ENCODE measurements around the gene BRD1. TPM values are rescaled to one million over a fixed set of nuclear protein-coding genes. Genes with fewer than 3 reads are reported as not detected.

Gene BRD1
- total RNA-seq, 2 experiments from 2014 or later, result 56.7 to 56.9 TPM

DNA sequence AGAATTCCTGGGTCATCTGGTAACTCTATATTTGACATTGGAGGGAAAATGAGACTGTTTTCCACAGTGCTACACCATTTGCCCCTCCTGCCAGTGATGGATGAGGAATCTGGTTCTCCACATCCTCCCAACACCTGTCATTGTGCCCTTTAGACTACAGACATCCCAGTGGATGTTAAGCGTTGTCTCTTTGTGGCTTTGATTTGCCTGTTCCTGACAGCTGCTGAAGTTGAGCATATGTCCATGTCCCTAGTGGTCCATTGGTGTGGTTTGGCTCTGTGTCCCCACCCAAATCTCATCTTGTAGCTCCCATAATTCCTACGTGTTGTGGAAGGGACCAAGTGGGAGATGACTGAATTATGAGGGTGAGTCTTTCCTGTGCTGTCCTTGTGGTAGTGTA, 88.5 kb downstream of the BRD1 start:
- Mint-ChIP-seq H3K4me1 (no peaks in the 10 kb centered on the region), H3K27me3 (peaks cover 30% of the 10 kb centered on the region), H3K9me3 (peaks cover 12% of the 10 kb centered on the region), H3K36me3 (peaks cover 2% of the 10 kb centered on the region), H3K27ac (no peak overlapping the region), H3K4me3 (no peak overlapping the region)
- POLR2A ChIA-PET, result no interaction called here
- DNase-seq, result no peak
- no peak for ATAC-seq (ENCODE audit: low read depth)

DNA sequence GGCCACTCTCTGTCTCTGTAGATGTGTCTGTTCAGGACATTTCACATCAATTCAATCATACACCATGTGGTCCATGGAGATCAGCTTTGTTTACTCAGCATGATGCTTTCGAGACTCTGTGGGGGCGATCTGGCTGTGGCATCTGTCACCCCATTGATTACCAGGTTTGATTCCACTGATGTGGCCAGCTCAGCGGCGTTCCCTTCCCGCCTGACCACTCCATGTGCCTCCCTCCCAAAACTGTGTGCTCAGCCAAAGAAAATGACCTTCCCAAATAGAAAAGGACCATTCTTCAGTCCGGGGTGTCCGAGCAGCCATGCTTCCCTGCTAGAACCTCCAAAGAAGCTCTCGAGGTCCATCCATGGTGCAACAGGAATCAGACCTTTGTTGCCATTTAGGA, 89.1 kb downstream of the BRD1 start:
- ATAC-seq (ENCODE audit: low read depth), result no peak
- peaks cover 2% of the 10 kb centered on the region for H3K36me3 Mint-ChIP-seq
- H3K4me1 Mint-ChIP-seq, result peaks cover 1% of the 10 kb centered on the region
- no peak for DNase-seq
- H3K9me3 Mint-ChIP-seq, result peaks cover 11% of the 10 kb centered on the region
- H3K4me3 Mint-ChIP-seq, result no peak overlapping the region
- POLR2A ChIA-PET, result no interaction called here
- no peak overlapping the region for H3K27ac Mint-ChIP-seq
- peaks cover 31% of the 10 kb centered on the region for H3K27me3 Mint-ChIP-seq

DNA sequence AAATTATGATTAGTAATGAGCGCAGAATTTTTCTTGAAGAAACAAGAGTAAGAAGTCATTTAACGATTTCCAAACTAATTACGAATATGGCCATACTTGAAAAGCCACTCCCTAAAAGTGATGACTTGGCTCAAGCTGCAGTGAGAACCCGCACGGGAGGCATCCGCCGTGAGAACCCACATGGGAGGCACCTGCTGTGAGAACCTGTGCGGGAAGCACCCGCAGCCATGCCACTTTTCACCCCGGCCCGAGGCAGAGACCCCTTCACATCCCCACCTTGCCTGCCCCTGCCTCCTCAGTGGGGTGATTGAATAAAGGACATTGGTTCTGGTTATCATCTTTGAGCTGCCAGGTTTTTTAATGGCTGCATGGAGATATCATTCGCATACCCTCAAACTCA, 89.7 kb downstream of the BRD1 start:
- Mint-ChIP-seq H3K36me3 (peaks cover 2% of the 10 kb centered on the region), H3K4me1 (peaks cover 2% of the 10 kb centered on the region), H3K9me3 (peaks cover 11% of the 10 kb centered on the region), H3K27ac (no peak overlapping the region), H3K27me3 (peaks cover 30% of the 10 kb centered on the region), H3K4me3 (no peak overlapping the region)
- DNase-seq, result no peak
- POLR2A ChIA-PET, result no interaction called here
- no peak for ATAC-seq (ENCODE audit: low read depth)

DNA sequence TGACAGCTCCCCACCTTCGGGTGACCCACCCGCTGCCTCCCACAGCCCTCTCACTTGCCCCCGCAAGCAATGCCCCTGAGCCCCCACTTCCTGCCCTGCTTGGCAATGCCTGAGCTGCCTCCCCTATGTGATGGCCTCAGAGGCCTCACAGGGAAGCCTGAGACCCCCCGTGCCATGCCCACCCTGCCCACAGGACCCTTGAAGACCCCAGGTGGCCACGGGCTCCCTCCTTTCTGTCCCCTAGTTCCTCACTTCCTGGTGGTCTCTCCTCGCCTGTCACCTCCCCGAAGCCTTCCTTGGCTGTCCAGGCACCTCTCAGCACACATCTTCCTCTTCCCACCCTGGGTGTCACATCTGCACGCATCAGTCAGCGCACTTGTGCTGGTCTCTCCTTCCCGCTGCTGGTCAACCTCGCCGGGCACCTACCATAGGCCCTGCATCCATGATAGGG, 90.5 kb downstream of the BRD1 start:
- no peak for ATAC-seq (ENCODE audit: low read depth)
- Mint-ChIP-seq H3K36me3 (peaks cover 2% of the 10 kb centered on the region), H3K9me3 (peaks cover 10% of the 10 kb centered on the region), H3K27ac (no peak overlapping the region), H3K4me1 (peaks cover 2% of the 10 kb centered on the region), H3K27me3 (peaks cover 29% of the 10 kb centered on the region), H3K4me3 (no peak overlapping the region)
- DNase-seq, result no peak
- POLR2A ChIA-PET, result no interaction called here

DNA sequence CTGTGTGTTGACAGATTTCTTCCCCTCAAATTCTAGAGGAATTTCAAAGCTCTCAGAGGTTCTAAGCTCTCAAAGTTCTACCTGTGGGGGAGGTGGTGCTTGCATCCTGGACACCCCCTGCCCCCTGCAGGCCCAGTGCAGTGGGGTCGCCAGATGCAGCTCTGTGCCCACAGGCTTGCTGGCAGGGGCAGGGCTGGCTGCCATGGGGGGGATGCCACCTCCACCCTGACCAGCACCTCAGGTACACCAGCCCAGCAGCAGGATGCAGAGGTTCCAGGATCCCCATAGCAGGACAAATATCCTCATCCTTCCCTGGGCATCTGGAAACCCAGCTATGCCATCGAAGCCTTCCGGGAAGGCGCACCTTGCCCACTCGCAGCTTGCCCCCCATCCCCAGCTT, 91.1 kb downstream of the BRD1 start:
- Mint-ChIP-seq H3K27me3 (peaks cover 29% of the 10 kb centered on the region), H3K9me3 (peaks cover 10% of the 10 kb centered on the region), H3K36me3 (peaks cover 2% of the 10 kb centered on the region), H3K4me1 (peaks cover 2% of the 10 kb centered on the region), H3K27ac (no peak overlapping the region), H3K4me3 (no peak overlapping the region)
- ATAC-seq (ENCODE audit: low read depth), result no peak
- POLR2A ChIA-PET, result no interaction called here
- DNase-seq, result no peak

DNA sequence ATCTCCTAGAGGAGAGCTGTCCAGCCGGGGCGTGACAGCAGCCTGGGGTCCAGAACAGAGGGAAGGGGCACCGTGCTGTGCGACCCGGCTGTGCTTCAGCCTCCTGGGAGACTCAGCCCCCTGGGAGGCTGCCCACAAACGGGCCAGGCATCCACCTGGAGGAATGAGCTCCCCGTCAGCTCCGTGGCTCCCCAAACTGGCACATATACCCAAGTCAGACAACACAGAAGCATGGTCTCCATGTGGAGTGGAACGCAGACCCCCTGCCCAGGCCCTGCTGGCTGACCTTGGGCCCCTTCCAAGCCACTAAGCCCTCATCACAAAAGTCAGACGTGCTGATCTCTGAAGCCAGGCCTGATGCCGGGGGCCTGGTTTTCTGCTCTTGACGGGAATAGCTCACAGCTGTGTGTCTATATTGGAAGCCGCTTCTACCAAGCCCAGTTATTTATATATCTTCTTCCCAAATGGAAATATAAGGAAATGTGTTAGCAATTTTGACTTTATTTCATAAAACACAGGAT, 91.7 kb downstream of the BRD1 start:
- ATAC-seq (ENCODE audit: low read depth) (no peak), DNase-seq (no peak)
- Mint-ChIP-seq H3K36me3 (peaks cover 2% of the 10 kb centered on the region), H3K27ac (no peak overlapping the region), H3K4me1 (peaks cover 2% of the 10 kb centered on the region), H3K9me3 (peaks cover 10% of the 10 kb centered on the region), H3K4me3 (no peak overlapping the region), H3K27me3 (peaks cover 23% of the 10 kb centered on the region)
- POLR2A ChIA-PET, result no interaction called here

DNA sequence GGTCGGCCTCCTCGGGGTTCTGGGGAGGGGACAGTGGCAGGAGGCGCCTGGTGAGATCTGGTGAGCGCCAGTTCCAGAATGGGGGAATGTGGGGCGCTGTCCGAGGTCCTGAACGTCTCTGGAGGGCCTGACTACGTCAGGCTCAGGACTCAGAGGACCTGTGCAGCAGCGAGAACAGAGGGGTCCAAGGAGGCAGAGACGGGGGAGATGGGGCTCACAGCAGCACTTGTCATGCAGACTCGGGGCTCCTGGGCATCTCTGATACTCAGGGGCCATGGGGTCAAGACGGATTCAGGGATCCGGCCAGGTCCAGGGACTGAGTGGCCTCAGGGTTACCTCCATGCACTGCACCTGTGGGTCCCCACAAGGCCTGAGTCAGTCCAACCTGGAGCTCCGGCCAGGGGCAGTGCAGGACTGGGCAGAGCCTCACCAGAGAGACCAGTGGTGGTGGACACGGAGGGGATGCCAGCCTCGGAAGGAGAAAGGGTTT, 92.2 kb downstream of the BRD1 start:
- Mint-ChIP-seq H3K27ac (no peak overlapping the region), H3K9me3 (peaks cover 10% of the 10 kb centered on the region), H3K36me3 (peaks cover 2% of the 10 kb centered on the region), H3K4me1 (peaks cover 2% of the 10 kb centered on the region), H3K4me3 (no peak overlapping the region), H3K27me3 (peaks cover 21% of the 10 kb centered on the region)
- DNase-seq (no peak), ATAC-seq (ENCODE audit: low read depth) (no peak)
- POLR2A ChIA-PET, result no interaction called here

DNA sequence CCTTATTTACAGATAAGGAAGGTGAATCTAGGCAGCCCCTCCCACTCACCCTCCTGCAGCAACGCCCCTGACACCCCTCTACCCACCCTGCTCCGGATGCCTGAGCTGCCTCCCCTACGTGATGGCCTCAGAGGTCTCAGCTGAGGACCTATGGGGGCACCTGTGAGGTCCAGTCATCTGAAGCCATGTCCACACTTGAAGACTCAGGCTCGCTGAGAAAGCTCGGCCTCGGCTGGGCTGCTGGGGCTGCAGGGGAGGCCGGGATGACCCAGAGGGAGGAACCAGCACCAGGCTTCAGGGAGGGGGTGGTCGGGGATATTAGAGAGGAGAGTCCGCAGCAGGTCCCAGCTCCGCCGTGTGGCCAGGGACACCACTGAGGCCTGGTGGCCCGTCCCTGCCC, 92.8 kb downstream of the BRD1 start:
- ATAC-seq (ENCODE audit: low read depth) (no peak), DNase-seq (no peak)
- H3K36me3 Mint-ChIP-seq, result peaks cover 2% of the 10 kb centered on the region
- peaks cover 8% of the 10 kb centered on the region for H3K9me3 Mint-ChIP-seq
- no peak overlapping the region for H3K4me3 Mint-ChIP-seq
- H3K27ac Mint-ChIP-seq, result no peak overlapping the region
- peaks cover 23% of the 10 kb centered on the region for H3K27me3 Mint-ChIP-seq
- peaks cover 2% of the 10 kb centered on the region for H3K4me1 Mint-ChIP-seq
- POLR2A ChIA-PET, result no interaction called here

DNA sequence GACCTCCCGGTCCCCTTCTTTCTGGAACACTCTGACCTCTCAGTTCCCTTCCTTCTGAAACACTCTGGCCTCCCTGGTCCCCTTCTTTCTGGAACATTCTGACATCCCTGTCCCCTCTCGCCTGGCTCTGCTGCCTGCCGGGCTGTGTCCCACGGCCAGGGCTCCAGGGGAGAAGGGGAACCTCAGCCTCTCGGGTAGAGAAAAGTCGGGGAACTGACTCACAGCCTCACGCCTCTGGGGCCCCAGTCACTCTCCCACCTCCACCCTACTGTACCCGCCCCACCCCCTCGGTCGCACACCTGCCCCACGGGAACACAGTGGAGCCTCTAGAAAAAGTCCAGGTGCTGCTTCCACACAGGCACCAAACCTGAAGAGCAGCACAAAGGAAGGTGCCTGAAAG, 93.3 kb downstream of the BRD1 start:
- no peak overlapping the region for H3K4me3 Mint-ChIP-seq

DNA sequence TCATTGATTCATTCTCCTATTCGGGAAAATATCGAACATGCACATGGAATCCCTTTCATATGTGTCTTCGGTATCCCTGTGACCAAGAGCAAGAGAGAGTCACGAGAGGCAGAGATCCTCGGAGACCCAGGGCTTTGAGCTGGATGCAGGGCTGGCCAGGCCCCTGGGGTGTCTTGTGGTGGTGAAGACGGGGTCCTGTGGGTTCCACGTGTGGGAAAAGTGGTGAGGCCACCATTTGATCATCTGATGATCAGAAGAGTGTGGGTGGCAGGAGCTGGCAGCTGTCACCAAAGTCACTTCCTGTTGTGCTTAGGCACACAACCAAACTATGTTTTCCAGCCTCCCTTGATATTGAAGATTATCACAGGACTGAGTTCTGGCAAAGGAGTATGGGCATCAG, 94.0 kb downstream of the BRD1 start:
- Mint-ChIP-seq H3K4me1 (peaks cover 2% of the 10 kb centered on the region), H3K36me3 (no peaks in the 10 kb centered on the region), H3K9me3 (peaks cover 1% of the 10 kb centered on the region), H3K27ac (no peak overlapping the region), H3K4me3 (no peak overlapping the region), H3K27me3 (peaks cover 22% of the 10 kb centered on the region)
- no peak for ATAC-seq (ENCODE audit: low read depth)
- POLR2A ChIA-PET, result no interaction called here
- DNase-seq, result no peak

More for the DNA sequence above, 93.3 kb downstream of the BRD1 start:
- POLR2A ChIA-PET, result no interaction called here
- H3K36me3 Mint-ChIP-seq, result no peaks in the 10 kb centered on the region
- DNase-seq (no peak), ATAC-seq (ENCODE audit: low read depth) (no peak)
- no peak overlapping the region for H3K27ac Mint-ChIP-seq
- H3K27me3 Mint-ChIP-seq, result peaks cover 18% of the 10 kb centered on the region
- H3K4me1 Mint-ChIP-seq, result peaks cover 2% of the 10 kb centered on the region
- H3K9me3 Mint-ChIP-seq, result peaks cover 4% of the 10 kb centered on the region

DNA sequence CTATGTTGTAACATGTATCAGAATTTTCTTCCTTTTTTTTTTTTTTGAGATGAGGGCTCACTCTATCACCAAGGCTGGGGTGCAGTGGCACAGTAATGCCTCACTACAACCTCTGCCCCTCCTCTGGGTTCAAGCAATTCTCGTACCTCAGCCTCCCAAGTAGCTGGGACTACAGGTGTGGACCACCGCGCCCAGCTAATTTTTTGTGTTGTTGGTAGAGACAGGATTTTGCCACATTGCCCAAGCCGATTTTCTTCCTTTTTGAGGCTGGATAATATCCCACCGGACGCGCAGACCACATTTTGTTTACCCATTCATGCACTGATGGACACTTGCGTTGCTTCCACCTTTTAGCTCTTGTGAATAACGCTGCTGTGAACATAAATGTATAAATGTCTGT, 97.0 kb downstream of the BRD1 start:
- peaks cover 37% of the 10 kb centered on the region for H3K27me3 Mint-ChIP-seq
- H3K4me1 Mint-ChIP-seq, result peaks cover 5% of the 10 kb centered on the region
- POLR2A ChIA-PET, result no interaction called here
- no peaks in the 10 kb centered on the region for H3K9me3 Mint-ChIP-seq
- no peak overlapping the region for H3K27ac Mint-ChIP-seq
- no peak overlapping the region for H3K4me3 Mint-ChIP-seq
- ATAC-seq (ENCODE audit: low read depth) (no peak), DNase-seq (no peak)
- H3K36me3 Mint-ChIP-seq, result no peaks in the 10 kb centered on the region

DNA sequence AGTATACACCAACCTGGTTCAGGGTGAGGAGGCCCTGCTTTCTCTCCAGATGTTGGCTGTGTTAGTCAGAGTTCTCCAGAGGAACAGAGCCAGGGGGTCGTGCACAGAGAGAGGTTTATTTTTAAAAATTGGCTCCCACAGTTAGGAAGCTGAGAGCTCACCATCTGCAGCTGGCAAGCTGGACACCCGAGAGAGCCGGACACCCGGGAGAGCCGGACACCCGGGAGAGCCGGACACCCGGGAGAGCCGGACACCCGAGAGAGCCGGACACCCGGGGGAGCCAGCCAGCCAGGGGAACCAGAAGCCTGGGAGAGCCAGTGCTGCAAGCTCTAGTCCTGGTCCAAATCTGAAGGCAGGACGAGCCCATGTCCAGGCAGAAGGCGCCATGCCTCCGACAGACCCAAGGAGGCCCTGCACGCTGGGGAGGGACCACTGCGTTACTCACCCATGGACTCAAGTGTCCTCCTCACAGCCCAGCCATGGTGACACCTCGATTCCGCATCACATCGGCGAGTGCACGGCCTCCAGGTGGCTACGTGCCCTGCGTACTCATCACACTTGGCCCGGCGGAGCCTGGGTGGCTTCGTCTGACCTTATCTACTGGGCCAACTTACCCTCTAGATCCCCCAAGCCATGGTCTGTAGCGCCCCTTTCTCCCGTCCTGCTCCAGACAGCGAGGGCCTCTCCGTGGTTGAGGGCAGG, 99.0 kb downstream of the BRD1 start:
- Mint-ChIP-seq H3K4me1 (peaks cover 8% of the 10 kb centered on the region), H3K4me3 (no peak overlapping the region), H3K9me3 (no peaks in the 10 kb centered on the region), H3K27ac (no peak overlapping the region), H3K27me3 (peaks cover 39% of the 10 kb centered on the region), H3K36me3 (no peaks in the 10 kb centered on the region)
- POLR2A ChIA-PET, result no interaction called here
- ATAC-seq (ENCODE audit: low read depth) (no peak), DNase-seq (no peak)

DNA sequence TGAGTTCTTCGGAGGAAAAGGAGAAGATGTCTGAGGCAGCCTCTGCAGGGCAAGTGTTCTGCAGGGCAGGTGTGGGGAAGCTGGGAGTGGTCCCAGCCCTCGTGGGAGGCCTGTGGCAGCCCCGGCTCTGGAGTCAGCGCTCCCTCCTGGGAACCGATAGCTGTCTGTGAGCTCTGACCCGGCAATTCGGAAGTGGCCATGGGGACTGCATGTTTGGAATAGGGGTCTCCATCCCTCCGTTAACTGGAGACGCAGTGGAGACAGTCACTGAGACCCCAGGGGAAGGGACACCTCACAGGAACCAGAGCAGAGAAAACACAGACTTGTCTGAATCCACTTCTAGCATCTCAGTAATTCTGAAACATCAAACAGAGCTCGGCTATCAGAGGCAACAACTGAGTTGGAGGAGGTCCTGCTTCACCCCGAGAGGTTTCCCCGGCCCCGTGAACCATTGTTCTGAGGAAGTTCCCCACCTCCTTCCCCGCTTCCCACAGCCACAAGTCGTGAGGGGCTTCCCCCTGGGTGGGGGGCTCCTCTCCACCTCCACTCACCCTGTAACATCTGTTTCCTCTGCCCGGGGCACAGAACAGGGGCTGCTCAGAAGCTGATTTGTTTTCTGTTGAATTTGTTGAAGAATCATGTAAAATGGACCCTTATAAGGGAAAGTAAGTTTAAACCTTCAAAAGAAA, 99.6 kb downstream of the BRD1 start:
- Mint-ChIP-seq H3K4me1 (peaks cover 10% of the 10 kb centered on the region), H3K27ac (no peak overlapping the region), H3K9me3 (no peaks in the 10 kb centered on the region), H3K4me3 (no peak overlapping the region), H3K27me3 (peaks cover 38% of the 10 kb centered on the region), H3K36me3 (no peaks in the 10 kb centered on the region)
- ATAC-seq (ENCODE audit: low read depth) (no peak), DNase-seq (no peak)
- POLR2A ChIA-PET, result no interaction called here

Data from activated naive CD8-positive, alpha-beta T cell treated with anti-CD3 and anti-CD28 coated beads, Interleukin-2, amount 10 ng/mL, durations not matched to agents 7 days and 5 days (primary cell).